ENCODE results near the gene CORT.

Gene CORT

GRCh38 chr1:10450836-10451235 is 1.0 kb downstream of the CORT start:
- Histone ChIP-seq H2BK12ac (ENCODE audit: low read length) (no peak overlapping the region), H4K12ac (ENCODE audit: low read depth, low read length) (no peak overlapping the region), H3K4me3 (ENCODE audit: low read depth, low read length) (no peak overlapping the region), H4K8ac (ENCODE audit: low read depth, low read length) (no peak overlapping the region), H2BK120ac (ENCODE audit: insufficient read depth, low read length, poor library complexity) (no peak overlapping the region), H3K4ac (ENCODE audit: low read depth, low read length) (no peak overlapping the region), H4K91ac (ENCODE audit: low read depth, low read length) (no peak overlapping the region), H3K27ac (ENCODE audit: low read depth, low read length) (no peak overlapping the region), H3K4me2 (ENCODE audit: low read length) (no peak overlapping the region), H3K79me1 (ENCODE audit: low read length) (no peaks in the 10 kb centered on the region), H3K27me3 (ENCODE audit: insufficient read depth, low read length) (no peaks in the 10 kb centered on the region), H3K36me3 (ENCODE audit: control insufficient read depth in 1 of 2, insufficient read depth in 2 of 2, low read length in 2 of 2) (peaks cover 0 to 2% of the 10 kb centered on the region in 2 experiments), H3K23ac (ENCODE audit: low read length) (no peak overlapping the region), H3K79me2 (ENCODE audit: control insufficient read depth, insufficient read depth, low read length, poor library complexity) (no peaks in the 10 kb centered on the region), H2AFZ (ENCODE audit: insufficient read depth, low read length, poor library complexity) (no peak overlapping the region), H3K14ac (ENCODE audit: low read length) (no peak overlapping the region), H3K9ac (ENCODE audit: low read length) (no peak overlapping the region), H3K9me3 (ENCODE audit: insufficient read depth, low read depth, low read length) (peaks cover 3% of the 10 kb centered on the region), H3K4me1 (ENCODE audit: control insufficient read depth in 1 of 2, insufficient read depth in 2 of 2, low read length in 2 of 2) (peaks cover 0 to 2% of the 10 kb centered on the region in 2 experiments), H2AK5ac (ENCODE audit: low read length) (no peak overlapping the region), H3K18ac (ENCODE audit: low read length) (no peak overlapping the region), H2BK5ac (ENCODE audit: low read depth, low read length, poor library complexity) (no peak overlapping the region)
- WGBS (ENCODE audit: extremely low coverage, insufficient coverage, insufficient read length), result no CpG with 5 or more reads among the region's 6 CpGs
- DNase-seq, result no peak

GRCh38 chr1:10451287-10451686 is 1.5 kb downstream of the CORT start:
- H3K4me1 ChIP-seq (ENCODE audit: control insufficient read depth in 1 of 2, insufficient read depth in 2 of 2, low read length in 2 of 2), result peaks cover 0 to 2% of the 10 kb centered on the region in 2 experiments
- no peak overlapping the region for H3K4ac ChIP-seq (ENCODE audit: low read depth, low read length)
- WGBS (ENCODE audit: extremely low coverage, insufficient coverage, insufficient read length), result no CpG with 5 or more reads among the region's 10 CpGs
- H4K12ac ChIP-seq (ENCODE audit: low read depth, low read length), result no peak overlapping the region
- H4K91ac ChIP-seq (ENCODE audit: low read depth, low read length), result no peak overlapping the region
- H2AK5ac ChIP-seq (ENCODE audit: low read length), result no peak overlapping the region
- no peak overlapping the region for H3K14ac ChIP-seq (ENCODE audit: low read length)
- no peak overlapping the region for H3K9ac ChIP-seq (ENCODE audit: low read length)
- H4K8ac ChIP-seq (ENCODE audit: low read depth, low read length), result no peak overlapping the region
- H3K9me3 ChIP-seq (ENCODE audit: insufficient read depth, low read depth, low read length), result peaks cover 3% of the 10 kb centered on the region
- H3K4me3 ChIP-seq (ENCODE audit: low read depth, low read length), result no peak overlapping the region
- no peak overlapping the region for H2BK12ac ChIP-seq (ENCODE audit: low read length)
- no peak overlapping the region for H3K18ac ChIP-seq (ENCODE audit: low read length)
- H2BK120ac ChIP-seq (ENCODE audit: insufficient read depth, low read length, poor library complexity), result no peak overlapping the region
- H3K4me2 ChIP-seq (ENCODE audit: low read length), result no peak overlapping the region
- H3K79me1 ChIP-seq (ENCODE audit: low read length), result no peaks in the 10 kb centered on the region
- H3K27ac ChIP-seq (ENCODE audit: low read depth, low read length), result no peak overlapping the region
- peaks cover 0 to 2% of the 10 kb centered on the region in 2 experiments for H3K36me3 ChIP-seq (ENCODE audit: control insufficient read depth in 1 of 2, insufficient read depth in 2 of 2, low read length in 2 of 2)
- H2AFZ ChIP-seq (ENCODE audit: insufficient read depth, low read length, poor library complexity), result no peak overlapping the region
- no peaks in the 10 kb centered on the region for H3K79me2 ChIP-seq (ENCODE audit: control insufficient read depth, insufficient read depth, low read length, poor library complexity)
- no peak for DNase-seq
- no peaks in the 10 kb centered on the region for H3K27me3 ChIP-seq (ENCODE audit: insufficient read depth, low read length)
- H2BK5ac ChIP-seq (ENCODE audit: low read depth, low read length, poor library complexity), result no peak overlapping the region
- H3K23ac ChIP-seq (ENCODE audit: low read length), result no peak overlapping the region

DNA sequence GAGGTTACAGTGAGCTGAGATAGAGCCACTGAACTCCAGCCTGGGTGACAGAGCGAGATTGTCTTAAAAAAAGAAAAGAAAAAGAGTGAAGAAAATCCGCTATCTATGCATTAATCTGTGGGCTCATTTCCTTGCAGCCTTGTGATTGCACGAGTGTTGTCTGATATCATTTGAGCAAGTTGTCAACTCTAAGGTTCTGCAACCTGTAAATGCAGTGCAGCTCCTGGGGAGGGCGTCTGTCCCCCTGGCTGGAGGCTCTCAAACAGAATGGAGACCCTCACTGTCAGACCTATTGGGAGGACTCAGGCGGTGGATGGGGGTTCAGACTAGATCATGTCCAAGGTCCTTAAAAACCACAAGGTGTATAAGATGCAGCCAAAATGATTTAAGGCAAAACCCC is 6.2 kb downstream of the CORT start:
- Histone ChIP-seq H3K9ac (ENCODE audit: low read length) (no peak overlapping the region), H3K79me1 (ENCODE audit: low read length) (no peaks in the 10 kb centered on the region), H3K27ac (ENCODE audit: low read depth, low read length) (no peak overlapping the region), H3K4me2 (ENCODE audit: low read length) (no peak overlapping the region), H3K4ac (ENCODE audit: low read depth, low read length) (no peak overlapping the region), H3K4me1 (ENCODE audit: control insufficient read depth in 1 of 2, insufficient read depth in 2 of 2, low read length in 2 of 2) (peaks cover 0 to 2% of the 10 kb centered on the region in 2 experiments), H3K23ac (ENCODE audit: low read length) (no peak overlapping the region), H3K27me3 (ENCODE audit: insufficient read depth, low read length) (no peaks in the 10 kb centered on the region), H4K12ac (ENCODE audit: low read depth, low read length) (no peak overlapping the region), H2BK12ac (ENCODE audit: low read length) (no peak overlapping the region), H3K14ac (ENCODE audit: low read length) (no peak overlapping the region), H2AFZ (ENCODE audit: insufficient read depth, low read length, poor library complexity) (no peak overlapping the region), H2BK5ac (ENCODE audit: low read depth, low read length, poor library complexity) (no peak overlapping the region), H3K4me3 (ENCODE audit: low read depth, low read length) (no peak overlapping the region), H3K36me3 (ENCODE audit: control insufficient read depth in 1 of 2, insufficient read depth in 2 of 2, low read length in 2 of 2) (peaks cover 6 to 9% of the 10 kb centered on the region in 2 experiments), H2BK120ac (ENCODE audit: insufficient read depth, low read length, poor library complexity) (no peak overlapping the region), H3K18ac (ENCODE audit: low read length) (no peak overlapping the region), H4K8ac (ENCODE audit: low read depth, low read length) (no peak overlapping the region), H4K91ac (ENCODE audit: low read depth, low read length) (no peak overlapping the region), H3K79me2 (ENCODE audit: control insufficient read depth, insufficient read depth, low read length, poor library complexity) (no peaks in the 10 kb centered on the region), H3K9me3 (ENCODE audit: insufficient read depth, low read depth, low read length) (no peaks in the 10 kb centered on the region), H2AK5ac (ENCODE audit: low read length) (no peak overlapping the region)
- WGBS (ENCODE audit: extremely low coverage, insufficient coverage, insufficient read length), result no CpG with 5 or more reads among the region's 5 CpGs
- DNase-seq, result no peak

DNA sequence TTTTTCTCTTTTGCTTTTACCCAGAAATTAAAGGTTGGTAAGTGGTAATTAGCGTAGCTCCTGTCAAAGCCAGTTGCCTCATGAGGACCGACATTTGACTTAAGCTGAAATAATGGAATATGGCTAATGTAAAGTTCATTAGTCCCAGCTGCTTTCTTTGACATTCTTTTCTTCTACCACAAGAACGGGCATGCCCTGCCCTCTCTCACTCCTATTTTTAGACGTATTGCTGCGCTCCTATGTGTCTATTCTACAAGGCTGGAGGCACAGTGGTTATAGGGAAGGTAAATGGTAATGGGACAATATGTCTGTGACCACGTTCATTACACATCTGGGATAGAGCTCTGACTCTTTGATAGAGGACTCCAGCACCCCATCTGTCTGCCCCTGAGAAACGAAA is 6.8 kb downstream of the CORT start:
- Histone ChIP-seq H3K4ac (ENCODE audit: low read depth, low read length) (no peak overlapping the region), H2AK5ac (ENCODE audit: low read length) (no peak overlapping the region), H3K27me3 (ENCODE audit: insufficient read depth, low read length) (no peaks in the 10 kb centered on the region), H3K4me1 (ENCODE audit: control insufficient read depth in 1 of 2, insufficient read depth in 2 of 2, low read length in 2 of 2) (no peaks in the 10 kb centered on the region), H4K91ac (ENCODE audit: low read depth, low read length) (no peak overlapping the region), H3K9me3 (ENCODE audit: insufficient read depth, low read depth, low read length) (no peaks in the 10 kb centered on the region), H4K12ac (ENCODE audit: low read depth, low read length) (no peak overlapping the region), H3K36me3 (ENCODE audit: control insufficient read depth in 1 of 2, insufficient read depth in 2 of 2, low read length in 2 of 2) (peaks cover 12 to 15% of the 10 kb centered on the region in 2 experiments), H2BK120ac (ENCODE audit: insufficient read depth, low read length, poor library complexity) (no peak overlapping the region), H3K9ac (ENCODE audit: low read length) (no peak overlapping the region), H3K27ac (ENCODE audit: low read depth, low read length) (no peak overlapping the region), H3K18ac (ENCODE audit: low read length) (no peak overlapping the region), H3K4me3 (ENCODE audit: low read depth, low read length) (no peak overlapping the region), H3K79me1 (ENCODE audit: low read length) (no peaks in the 10 kb centered on the region), H2BK12ac (ENCODE audit: low read length) (no peak overlapping the region), H3K14ac (ENCODE audit: low read length) (no peak overlapping the region), H2BK5ac (ENCODE audit: low read depth, low read length, poor library complexity) (no peak overlapping the region), H3K23ac (ENCODE audit: low read length) (no peak overlapping the region), H3K79me2 (ENCODE audit: control insufficient read depth, insufficient read depth, low read length, poor library complexity) (no peaks in the 10 kb centered on the region), H3K4me2 (ENCODE audit: low read length) (no peak overlapping the region), H4K8ac (ENCODE audit: low read depth, low read length) (no peak overlapping the region), H2AFZ (ENCODE audit: insufficient read depth, low read length, poor library complexity) (no peak overlapping the region)
- DNase-seq, result no peak
- WGBS (ENCODE audit: extremely low coverage, insufficient coverage, insufficient read length), result no CpG with 5 or more reads among the region's 7 CpGs
